ENCODE data around the gene GATAD2B. TPM values are rescaled to one million over a fixed set of nuclear protein-coding genes. Genes with fewer than 3 reads are reported as not detected.

The GATAD2B gene
- total RNA-seq, 1 experiment from 2014 or later, result 46.9 TPM

GRCh38 chr1:153852170-153852569 is 70.6 kb downstream of the GATAD2B start (continued):
- TF ChIP-seq AR (CRISPR knock-in tag; IDR thresholded peaks at IDR 0.05) (no peak), ZMAT4 (CRISPR knock-in tag; IDR thresholded peaks at IDR 0.05) (no peak), FOXK1 (CRISPR knock-in tag; IDR thresholded peaks at IDR 0.05) (no peak), NFE2L1 (CRISPR knock-in tag; IDR thresholded peaks at IDR 0.05) (no peak), ATF1 (CRISPR knock-in tag; IDR thresholded peaks at IDR 0.05) (no peak), IRF1 (CRISPR knock-in tag; IDR thresholded peaks at IDR 0.05) (no peak), CDX4 (CRISPR knock-in tag; IDR thresholded peaks at IDR 0.05; ENCODE audit: borderline replicate concordance) (no peak), PREB (CRISPR knock-in tag; IDR thresholded peaks at IDR 0.05; ENCODE audit: borderline replicate concordance) (no peak), ZNF263 (CRISPR knock-in tag; IDR thresholded peaks at IDR 0.05; ENCODE audit: low read depth) (no peak), E2F5 (CRISPR knock-in tag; IDR thresholded peaks at IDR 0.05) (no peak), SMAD4 (CRISPR knock-in tag; IDR thresholded peaks at IDR 0.05) (no peak)

GRCh38 chr1:153849487-153850185 is 73.1 kb downstream of the GATAD2B start:
- Mint-ChIP-seq H3K36me3 (peaks cover 4% of the 10 kb centered on the region), H3K9me3 (no peaks in the 10 kb centered on the region), H3K27ac (0 out of 2 replicates have a peak overlapping the region, but pooled peaks have one; percentile 9), H3K4me1 (no peaks in the 10 kb centered on the region), H3K27me3 (ENCODE audit: low read depth) (no peaks in the 10 kb centered on the region), H3K4me3 (no peak overlapping the region)
- CTCF ChIA-PET, result interaction anchor here (0.9 to 1.4 kb wide), 2 partner anchors 53 to 137 kb away, joined by 4 to 5 read pairs; partner anchors contain the start of gene RAB13
- POLR2A ChIA-PET, result interaction anchor here (0.6 kb wide), 1 partner anchor 61 kb away, joined by 4 read pairs; no protein-coding TSS in a partner anchor
- ATAC-seq (no peak), DNase-seq (ENCODE audit: low spot score) (no peak)
- TF ChIP-seq CREB1 (CRISPR knock-in tag; IDR thresholded peaks at IDR 0.05), result no peak
- TF ChIP-seq CTCF (IDR thresholded peaks at IDR 0.05), result no peak
- TF ChIP-seq SMAD3 (CRISPR knock-in tag; IDR thresholded peaks at IDR 0.05; ENCODE audit: borderline replicate concordance), result no peak
- no peak for TF ChIP-seq NR1H2 (CRISPR knock-in tag; IDR thresholded peaks at IDR 0.05)
- no peak for TF ChIP-seq ZNF138 (CRISPR knock-in tag; conservative IDR thresholded peaks at IDR 0.05)
- no peak for TF ChIP-seq AFF4 (CRISPR knock-in tag; IDR thresholded peaks at IDR 0.05; ENCODE audit: borderline replicate concordance)
- TF ChIP-seq E2F5 (CRISPR knock-in tag; IDR thresholded peaks at IDR 0.05), result no peak
- TF ChIP-seq GTF2I (CRISPR knock-in tag; conservative IDR thresholded peaks at IDR 0.05), result no peak
- no peak for TF ChIP-seq GABPB1 (CRISPR knock-in tag; IDR thresholded peaks at IDR 0.05)
- TF ChIP-seq ZNF423 (CRISPR knock-in tag; IDR thresholded peaks at IDR 0.05), result no peak
- no peak for TF ChIP-seq ZMAT4 (CRISPR knock-in tag; IDR thresholded peaks at IDR 0.05)

Measured in WTC11 (cell line).